Fibroblast of gingiva (primary cell): ENCODE results near the gene DLGAP1.

Source experiments
- DNase-seq: peaks from one replicate; pipeline ENCODE4 v3.0.0-alpha.2; 2011; ENCODE audit warnings: low read depth

DLGAP1 gene

GRCh38 chr18:4157352-4157751, 297.8 kb downstream of the DLGAP1 start:
- no peak for DNase-seq

GRCh38 chr18:4146797-4147196, 308.3 kb downstream of the DLGAP1 start:
- no peak for DNase-seq

- DNase-seq, result no peak
These were observed 310.9 kb downstream of the DLGAP1 start for GRCh38 chr18:4144201-4144600.

GRCh38 chr18:4143585-4143984, 311.5 kb downstream of the DLGAP1 start:
- no peak for DNase-seq

- DNase-seq, result no peak
These were observed 312.2 kb downstream of the DLGAP1 start for GRCh38 chr18:4142876-4143275.

GRCh38 chr18:4134700-4135099, 320.4 kb downstream of the DLGAP1 start:
- DNase-seq, result no peak

- no peak for DNase-seq
These were observed 324.1 kb downstream of the DLGAP1 start for GRCh38 chr18:4130734-4131719.

- no peak for DNase-seq
These were observed 328.2 kb downstream of the DLGAP1 start for GRCh38 chr18:4126939-4127338.

- no peak for DNase-seq
These were observed 329.4 kb downstream of the DLGAP1 start for GRCh38 chr18:4125627-4126230.

GRCh38 chr18:4125224-4125623, 329.9 kb downstream of the DLGAP1 start:
- no peak for DNase-seq

GRCh38 chr18:4119813-4120212, 335.3 kb downstream of the DLGAP1 start:
- no peak for DNase-seq

GRCh38 chr18:4119127-4119648, 335.9 kb downstream of the DLGAP1 start:
- no peak for DNase-seq

GRCh38 chr18:4108016-4108415, 347.1 kb downstream of the DLGAP1 start:
- no peak for DNase-seq

GRCh38 chr18:4107049-4107467, 348.0 kb downstream of the DLGAP1 start:
- DNase-seq, result no peak

GRCh38 chr18:4106407-4107033, 348.6 kb downstream of the DLGAP1 start:
- peak; percentile 27 for DNase-seq

- no peak for DNase-seq
These were observed 352.2 kb downstream of the DLGAP1 start for GRCh38 chr18:4102901-4103300.

GRCh38 chr18:4101009-4101408, 354.1 kb downstream of the DLGAP1 start:
- DNase-seq, result no peak

- no peak for DNase-seq
These were observed 358.6 kb downstream of the DLGAP1 start for GRCh38 chr18:4096486-4096885.

GRCh38 chr18:4093676-4094075, 361.4 kb downstream of the DLGAP1 start:
- no peak for DNase-seq

GRCh38 chr18:4084382-4084900, 370.7 kb downstream of the DLGAP1 start:
- no peak for DNase-seq

GRCh38 chr18:4078246-4078645, 376.9 kb downstream of the DLGAP1 start:
- no peak for DNase-seq

GRCh38 chr18:4077721-4078120, 377.4 kb downstream of the DLGAP1 start:
- DNase-seq, result no peak
